GM21423 (cell line): Measurements from ENCODE around the gene SLC12A2.

Source experiments
- ATAC-seq: cut with Tn5 transposase; IDR thresholded peaks from one replicate; pipeline ENCODE4 v1.9.1; 2021; ENCODE audit warnings: mild to moderate bottlenecking, moderate library complexity; ENCODE audit not compliant: unreplicated experiment

The SLC12A2 gene

DNA sequence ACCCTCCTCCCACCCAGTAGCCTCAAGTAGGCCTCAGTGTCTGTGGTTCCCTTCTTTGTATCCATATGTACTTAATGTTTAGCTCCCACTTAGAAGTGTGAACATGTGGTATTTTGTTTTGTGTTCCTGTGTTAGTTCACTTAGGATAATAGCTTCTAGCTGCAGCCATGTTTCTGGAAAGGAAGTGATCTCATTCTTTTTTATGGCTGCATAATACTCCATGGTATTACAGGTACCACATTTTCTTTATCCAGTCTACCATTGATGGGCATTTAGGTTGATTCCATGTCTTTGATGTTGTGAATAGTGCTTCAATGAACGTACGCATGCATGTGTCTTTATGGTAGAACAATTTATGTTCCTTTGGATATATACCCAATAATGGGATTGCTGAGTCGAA, 74.8 kb downstream of the SLC12A2 start:
- ATAC-seq = no peak

DNA sequence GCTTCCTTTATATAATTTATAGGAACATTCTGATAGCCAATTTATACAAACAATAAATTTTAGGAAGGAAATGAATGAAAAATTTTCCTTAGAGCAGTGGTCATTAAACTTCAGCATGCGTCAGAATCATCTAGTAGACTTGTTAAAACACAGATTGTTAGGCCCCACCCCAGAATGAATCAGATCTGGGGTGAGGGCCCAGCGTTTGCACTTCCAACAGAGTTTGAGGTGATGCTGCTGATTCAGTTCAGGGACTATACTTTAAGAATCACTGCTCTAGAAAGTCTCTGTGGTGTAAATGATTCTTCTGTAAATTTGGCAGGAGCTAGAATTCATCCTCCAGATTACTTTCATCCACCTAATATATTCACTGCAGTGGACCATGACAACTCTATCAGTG, 80.4 kb downstream of the SLC12A2 start:
- no peak for ATAC-seq

DNA sequence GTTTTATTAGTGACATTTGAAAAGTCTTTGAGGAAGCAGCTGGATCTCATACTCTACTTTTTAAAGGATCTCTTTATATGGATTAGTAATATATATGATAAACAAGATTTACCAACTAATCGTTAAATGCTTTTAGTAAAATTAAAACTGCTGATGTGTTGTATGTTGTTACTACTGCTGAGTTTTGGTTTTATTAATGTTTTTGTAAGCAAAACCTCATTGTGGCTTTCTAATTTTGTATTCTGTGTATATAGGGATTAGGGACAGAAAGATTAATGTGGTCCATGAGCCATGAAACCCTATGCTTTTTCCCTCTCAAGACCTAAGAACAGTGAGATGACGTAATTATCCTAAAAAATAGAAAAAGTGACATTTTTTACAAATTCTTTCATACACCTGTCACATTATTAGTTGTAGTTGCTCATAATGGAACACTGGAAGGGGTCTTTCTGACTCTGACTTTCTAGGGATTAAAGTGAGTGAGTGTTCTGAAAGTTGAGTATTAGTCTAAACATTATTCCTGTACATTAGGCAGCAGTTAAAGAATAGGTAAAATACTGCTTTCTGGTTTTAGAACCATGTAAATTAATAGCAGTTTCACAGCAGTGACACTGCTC, 85.9 kb downstream of the SLC12A2 start:
- ATAC-seq = no peak

DNA sequence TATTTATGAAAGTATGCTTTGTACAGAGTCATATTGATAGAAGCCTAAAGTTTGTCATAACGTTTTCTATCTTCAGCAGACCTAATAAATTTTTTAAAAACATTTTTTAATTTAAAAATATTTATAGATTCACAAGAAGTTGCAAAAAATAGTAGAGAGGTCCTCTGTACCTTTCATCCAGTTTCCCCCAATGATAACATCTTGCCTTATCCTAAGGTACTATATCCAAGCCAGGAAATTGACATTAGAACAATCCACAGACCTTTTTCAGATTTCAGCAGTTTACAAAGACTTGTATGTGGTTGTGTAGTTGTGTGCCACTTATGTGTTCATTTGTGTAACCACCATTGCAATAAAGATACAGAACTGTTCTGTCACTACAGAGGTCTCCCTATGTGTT, 88.5 kb downstream of the SLC12A2 start:
- no peak for ATAC-seq

DNA sequence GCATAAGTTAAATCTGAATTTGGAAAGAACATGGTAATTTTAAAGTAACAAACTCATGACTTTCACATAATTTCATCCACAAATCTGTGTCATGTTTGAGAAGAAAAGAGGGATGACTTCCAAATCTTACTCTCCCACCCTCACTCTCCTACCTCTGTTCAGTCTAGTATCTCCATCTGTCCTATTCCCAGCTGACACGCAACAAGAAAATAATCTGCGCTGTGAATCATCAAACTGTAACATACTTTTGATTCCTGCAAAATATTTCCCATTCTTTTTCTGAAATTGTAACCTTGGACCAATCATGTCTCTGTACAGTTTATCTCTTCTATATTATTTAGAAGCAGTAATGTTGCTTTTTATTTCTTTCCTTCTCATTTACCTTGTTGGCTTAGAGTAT, 91.4 kb downstream of the SLC12A2 start:
- no peak for ATAC-seq

DNA sequence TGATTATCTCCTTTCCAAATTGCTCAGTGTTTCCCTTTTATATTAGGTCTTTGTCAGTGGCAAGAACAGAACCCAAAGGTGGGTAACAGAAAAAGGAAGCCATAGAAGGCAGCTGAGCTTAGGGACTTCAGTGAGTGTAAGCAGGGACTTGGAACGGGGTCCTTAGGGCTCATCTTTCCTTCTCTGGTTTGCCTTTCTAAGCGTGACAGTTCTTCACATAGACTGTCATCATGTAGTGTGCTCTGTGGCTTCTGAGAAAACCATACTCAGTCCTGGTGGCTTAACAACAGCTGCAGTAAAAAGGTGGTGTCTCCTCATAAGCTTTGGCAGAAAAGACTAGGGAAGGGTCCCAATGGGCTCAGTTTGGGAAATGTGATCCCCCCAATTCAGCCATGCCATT, 108.8 kb downstream of the SLC12A2 start:
- no peak for ATAC-seq

DNA sequence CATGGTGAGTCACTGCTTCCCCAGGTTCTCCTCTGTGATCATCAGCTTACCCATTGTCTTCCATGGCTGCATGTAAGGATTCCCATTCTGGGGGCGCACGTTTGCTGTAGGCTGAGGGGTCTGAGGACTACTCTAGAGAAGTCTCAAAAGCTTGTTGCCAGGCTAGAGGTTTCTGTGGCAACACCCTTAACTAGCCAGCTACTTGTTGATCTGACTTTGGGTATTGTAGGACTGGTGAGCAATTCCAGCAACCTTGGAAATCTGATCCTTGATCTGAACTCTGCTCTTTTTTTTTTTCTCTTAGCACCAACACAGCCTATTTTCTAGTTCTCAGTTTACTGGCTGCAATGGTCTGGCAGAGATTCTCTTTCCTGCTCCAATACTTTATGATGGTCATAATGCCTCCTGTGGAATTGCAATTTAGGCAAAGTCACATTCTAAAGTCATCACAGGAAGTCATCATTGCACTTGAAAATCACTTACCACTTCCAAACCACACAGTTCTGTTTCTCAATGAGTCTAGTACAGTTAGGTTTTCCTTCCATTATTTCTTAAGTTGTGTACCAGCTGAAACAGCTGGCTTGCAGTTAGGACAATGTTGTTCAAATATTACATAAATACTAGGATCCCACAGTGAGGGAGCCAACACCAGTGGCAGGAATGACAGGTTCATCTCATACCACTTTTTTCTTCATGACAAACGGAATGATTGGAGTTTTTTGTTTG, 110.3 kb downstream of the SLC12A2 start:
- no peak for ATAC-seq

DNA sequence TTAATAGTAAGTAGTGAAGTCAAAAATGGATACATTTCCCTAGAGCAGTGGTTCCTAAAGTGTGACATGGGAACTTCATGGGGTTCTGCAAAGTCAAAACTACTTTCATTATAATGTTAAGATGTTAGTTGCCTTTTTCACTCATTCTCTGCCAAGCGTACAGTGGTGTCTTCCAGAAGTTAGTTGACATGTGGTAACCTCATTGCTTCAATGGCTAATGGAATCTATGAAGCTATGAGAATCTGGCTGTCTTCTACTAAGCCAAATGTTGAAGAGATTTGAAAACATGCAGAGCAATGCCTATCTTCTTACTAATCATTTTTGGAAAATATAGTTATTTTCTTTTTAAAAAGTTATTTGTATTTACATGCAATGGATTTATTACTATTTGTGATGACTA, 111.8 kb downstream of the SLC12A2 start:
- no peak for ATAC-seq

DNA sequence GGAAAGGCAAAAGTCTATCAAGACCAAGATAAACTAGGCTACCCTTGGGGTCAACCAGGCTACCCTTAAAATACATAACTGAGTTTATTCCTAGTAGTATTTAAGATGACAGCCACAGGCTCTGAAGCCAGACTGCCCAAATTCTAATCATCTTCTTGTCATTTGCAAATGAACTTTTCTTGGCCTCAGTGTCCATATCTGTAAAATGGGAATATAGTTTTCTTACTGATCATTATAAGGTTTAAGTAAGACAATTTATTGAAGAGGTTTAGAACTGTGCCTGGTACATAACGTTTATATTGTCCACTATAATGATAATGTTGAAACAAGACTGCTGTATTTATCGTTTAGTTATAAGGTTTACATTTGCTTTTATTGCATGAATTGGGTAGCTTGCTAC, 112.5 kb downstream of the SLC12A2 start:
- ATAC-seq = no peak

DNA sequence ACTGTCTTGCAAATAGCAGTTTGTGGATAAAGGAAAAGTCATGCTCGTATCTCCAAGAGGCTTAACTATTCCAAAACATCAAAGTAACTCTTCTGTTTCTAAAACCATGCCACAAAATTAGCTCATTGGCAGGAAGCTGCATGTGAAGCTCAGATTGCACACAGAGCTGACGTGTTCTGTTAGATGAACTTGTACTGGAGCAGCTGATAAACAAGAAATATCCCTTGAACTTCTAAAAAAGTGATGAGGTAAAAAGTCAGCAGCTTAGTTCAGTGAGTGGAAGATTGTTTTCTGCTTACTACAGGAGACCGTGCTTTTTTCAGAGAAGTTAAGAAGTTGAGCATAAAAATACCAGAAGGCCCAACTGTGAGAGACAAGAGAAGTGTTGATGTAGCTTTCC, 113.2 kb downstream of the SLC12A2 start:
- ATAC-seq = no peak

DNA sequence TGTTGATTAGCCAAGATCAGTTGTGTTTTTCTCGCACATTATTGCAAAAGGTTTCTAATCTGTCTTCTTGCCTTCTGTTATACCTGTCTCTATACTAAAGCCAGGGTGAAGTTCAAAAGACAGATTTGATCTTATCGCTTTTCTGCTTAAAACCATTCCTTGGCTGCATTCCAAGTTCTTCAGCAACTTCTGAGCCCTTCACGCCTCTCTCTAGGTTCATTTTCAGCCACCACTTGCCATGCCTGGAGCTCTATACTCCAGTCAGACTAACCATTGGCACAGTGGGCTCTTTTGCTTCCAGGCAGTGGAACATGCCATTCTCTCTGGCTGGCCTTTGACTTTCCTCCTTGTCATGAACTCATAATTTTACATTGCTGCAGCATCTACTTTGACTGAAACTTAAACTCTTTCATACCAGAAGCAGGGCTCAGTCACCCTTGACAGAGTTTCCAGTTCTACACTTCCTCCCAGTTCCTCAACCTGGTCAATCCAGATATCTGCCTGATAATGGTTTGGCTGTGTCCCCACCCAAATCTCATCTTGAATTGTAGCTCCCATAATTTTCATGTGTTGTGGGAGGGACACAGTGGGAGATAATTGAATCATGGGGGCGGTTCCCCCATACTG, 114.4 kb downstream of the SLC12A2 start:
- ATAC-seq = peak; percentile 50

DNA sequence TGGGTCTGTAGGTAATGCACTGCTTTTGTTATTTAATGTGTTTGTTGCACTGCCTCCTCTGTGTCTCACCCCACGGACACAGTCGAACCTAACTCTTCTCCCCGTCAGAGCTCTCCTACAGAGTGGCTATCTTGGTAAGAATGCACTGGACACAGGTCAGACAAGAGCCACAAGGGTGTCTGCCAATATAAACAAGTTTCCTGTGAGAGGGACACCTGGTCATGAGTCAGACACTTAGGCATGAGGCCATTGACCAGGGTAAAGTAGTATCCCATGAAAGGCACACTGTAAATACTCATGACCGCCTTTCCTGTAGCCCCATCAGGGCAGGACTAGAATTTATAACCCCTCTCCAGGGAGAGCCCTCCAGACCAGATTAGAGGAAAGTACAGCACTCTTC, 115.5 kb downstream of the SLC12A2 start:
- no peak for ATAC-seq

DNA sequence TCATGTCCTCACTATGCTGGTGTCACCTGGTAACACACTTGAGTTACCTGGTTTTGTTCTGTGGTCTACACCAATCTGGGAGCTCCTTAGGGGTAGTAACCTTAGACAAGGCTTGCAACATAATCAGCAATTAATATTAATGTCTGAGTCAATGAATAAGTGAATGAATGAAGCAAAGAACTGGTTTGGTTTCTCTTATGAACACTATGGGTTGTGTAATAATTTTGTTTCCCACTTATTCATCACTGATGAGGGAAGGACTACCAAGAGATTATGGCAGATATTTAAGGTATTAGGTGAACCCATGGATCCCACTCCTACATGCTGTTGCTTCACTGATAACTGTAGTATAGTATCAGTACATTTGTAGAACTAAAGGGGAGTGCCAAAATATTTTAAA, 116.0 kb downstream of the SLC12A2 start:
- no peak for ATAC-seq

DNA sequence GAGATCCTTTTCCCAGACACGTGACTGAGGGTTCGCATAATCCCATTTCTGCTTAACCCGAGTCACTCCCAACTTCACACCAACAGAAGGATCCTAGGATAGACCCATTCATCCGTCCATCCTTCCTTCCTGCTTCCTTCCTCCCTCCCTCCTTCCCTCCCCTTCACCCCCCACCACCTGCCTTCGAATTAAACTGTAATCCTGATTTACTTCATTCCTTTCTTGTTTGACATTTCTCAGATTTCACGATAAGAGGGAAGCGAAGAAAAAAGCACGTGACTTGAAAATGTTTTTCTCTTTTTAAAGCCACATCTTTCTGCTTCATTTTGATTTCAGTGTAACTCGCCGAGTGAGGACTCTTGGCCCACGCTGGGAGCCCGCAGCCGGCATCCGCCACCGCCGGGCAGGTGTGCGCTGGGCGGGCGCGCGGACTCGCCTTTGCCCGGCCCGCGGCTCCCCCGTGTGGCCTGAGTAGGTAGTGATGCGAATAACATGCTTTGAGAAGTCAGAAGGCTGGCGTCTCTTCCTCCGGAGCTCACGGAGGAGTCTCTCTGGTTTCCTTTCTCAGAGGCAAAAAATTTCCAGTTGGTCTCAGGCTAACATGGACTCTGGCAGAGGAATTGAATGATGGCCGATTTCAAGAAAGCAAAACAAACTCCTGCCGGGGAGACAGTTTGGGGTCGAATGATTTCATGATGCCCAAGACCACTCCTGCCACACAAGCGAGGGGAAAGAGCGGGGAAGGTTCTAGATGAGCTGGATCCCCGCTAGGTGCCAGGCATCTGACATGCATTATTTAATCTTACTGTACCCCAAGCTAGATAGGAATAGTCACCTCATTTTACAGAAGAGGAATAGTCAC, 117.7 kb downstream of the SLC12A2 start:
- peak; percentile 91 for ATAC-seq

DNA sequence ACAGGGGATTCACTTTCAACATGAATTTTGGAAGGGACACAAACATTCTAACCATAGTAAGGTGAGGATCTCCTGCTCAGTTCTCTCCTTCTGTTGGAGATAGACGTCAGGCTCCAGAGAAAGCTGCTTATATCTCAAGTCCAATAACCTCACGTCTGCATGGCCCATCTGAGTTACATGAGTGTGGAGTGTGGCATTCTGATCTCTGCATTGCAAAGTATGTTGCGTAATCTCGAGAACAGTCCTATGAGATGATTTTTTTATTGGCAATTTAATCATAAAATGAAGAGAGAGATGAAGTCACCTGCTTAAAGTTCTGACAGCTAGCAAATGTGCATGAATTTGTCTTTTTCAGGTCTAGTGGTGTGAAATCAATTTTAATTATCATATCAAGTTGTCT, 118.8 kb downstream of the SLC12A2 start:
- no peak for ATAC-seq

DNA sequence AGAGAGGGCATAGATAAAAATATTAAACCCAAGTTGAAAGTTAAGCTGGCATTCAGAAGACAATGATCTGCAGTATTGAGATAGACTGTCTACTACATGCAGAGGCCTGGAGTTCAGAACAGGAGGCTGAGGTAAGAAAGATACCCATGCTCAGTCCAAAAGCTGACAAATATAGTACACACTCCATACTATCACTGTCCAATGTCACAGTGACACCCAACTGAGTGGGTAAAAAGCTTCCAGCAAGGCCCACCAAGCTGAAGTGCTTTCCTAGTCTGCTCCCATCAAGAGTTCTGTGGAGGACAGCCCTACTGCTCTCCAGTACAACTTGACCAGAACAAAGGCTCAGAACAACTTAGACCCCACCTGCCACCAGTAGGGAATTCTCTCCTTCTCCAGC, 124.9 kb downstream of the SLC12A2 start:
- no peak for ATAC-seq

DNA sequence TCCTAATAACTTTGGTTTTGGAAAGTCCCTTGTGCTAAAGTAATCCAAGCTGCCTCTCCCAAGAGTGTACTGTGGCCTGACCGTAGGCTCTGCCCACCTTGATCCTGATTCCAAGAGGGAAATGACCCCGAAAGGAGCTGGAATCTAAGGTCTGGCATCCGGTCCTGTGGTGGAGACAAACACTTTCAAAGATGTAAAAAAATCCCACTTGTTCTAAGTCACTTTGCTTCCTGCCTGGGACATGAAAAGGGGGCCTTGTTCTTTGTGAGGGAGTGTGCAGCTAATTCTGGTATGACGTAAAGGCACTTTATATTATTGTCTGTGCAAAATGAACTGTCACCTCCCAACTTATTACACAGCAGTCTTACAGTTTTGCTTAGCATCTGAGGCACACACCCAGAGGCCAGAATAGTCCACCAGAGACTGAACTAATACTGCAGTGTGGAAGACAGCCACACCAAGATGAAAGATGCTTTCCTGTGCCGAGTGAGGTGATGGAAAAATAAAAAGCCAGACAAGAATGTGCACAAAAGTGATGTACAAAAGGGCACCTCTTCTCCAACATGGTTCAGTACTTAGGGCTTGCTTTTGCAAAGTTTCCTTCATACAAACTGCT, 128.7 kb downstream of the SLC12A2 start:
- ATAC-seq = no peak

DNA sequence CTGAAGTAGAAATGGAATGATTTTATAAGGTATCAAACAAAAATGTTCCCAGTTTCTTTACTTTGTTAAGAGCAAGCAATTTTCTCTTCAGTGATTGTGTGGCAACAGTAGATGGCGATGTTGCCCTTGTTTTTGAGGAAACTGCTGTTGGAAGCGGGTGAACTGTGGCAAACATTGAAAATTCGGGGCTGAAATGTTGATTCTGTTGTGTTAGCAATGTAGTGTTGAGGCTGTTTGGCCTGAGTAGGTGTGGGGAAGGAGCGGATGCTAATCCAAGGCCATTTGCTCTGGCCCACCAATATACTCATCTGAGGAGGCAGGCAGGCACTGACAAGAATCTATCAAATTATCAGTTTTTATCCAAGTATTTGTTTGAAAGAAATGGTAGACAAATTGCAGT, 129.8 kb downstream of the SLC12A2 start:
- peak; percentile 62 for ATAC-seq

DNA sequence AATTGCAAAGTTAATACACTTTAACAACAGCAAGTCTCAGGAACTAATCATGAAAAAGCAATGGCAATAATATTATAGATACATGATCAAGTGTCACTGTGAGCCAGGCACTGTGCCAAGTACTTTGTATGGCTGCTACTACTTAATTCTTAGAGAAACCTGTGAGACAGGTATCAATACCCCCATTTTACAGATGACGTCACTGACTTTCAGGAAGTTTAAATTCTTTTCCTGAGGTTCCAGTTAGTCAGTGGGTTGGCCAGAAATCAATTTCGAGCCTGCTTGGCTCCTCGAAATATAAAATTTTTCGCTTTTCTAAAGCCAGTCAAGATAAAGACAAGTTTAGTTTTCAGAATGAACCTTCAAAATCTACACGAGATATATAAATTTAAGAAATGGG, 130.3 kb downstream of the SLC12A2 start:
- no peak for ATAC-seq

DNA sequence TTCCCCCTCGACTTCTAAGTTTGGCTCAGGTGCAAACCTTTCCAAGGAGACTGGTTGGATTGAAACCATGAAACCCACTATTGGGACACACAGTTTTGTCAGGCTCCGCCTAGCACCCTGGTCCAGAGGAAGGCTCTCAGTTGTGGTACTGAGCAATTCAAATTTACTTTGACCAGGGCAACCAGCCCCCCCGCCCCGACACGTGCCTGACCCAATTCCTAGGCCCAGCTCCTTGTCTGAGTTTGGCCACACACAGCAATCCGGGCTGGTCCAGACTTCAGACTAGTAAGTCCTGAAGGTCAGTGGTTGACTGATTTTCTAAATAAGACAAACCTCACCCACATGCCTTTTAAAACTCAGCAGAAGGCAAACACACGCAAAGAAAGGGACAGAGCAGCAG, 132.7 kb downstream of the SLC12A2 start:
- no peak for ATAC-seq

DNA sequence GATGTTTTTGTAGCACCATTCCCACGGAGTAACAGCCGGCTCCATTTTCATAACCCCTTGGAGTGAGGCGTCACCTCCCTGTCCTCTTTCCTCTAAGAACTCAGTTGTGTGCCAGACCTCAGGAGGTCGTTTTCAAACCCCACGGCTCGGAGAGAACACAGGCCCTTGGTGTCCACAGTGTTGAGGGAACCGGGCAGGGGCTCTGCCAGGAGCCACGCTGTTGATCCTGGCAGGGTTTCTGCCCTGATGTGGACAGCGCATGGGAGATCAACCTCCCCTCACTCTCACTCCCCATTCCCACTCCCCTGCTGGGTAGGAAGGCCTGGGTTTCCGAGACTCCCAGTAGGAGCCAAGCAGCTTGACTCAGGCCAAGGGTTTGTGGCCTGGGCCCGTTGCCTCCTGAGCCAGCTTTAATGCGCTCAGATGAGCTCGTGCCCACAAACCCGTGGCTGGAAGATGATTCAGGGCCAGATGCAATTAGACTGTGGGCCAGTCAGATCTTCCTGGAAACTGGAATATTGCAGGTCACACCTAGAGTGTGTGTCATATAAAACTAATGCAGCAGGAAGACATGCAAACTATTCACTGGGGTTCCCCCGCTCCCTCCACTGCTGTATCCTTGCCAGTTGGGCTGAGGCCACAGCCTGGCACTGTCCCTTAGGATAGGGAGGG, 133.4 kb downstream of the SLC12A2 start:
- ATAC-seq = no peak
